ENCODE measurements around the gene CNOT1.

- TF ChIP-seq, protein P1, sequence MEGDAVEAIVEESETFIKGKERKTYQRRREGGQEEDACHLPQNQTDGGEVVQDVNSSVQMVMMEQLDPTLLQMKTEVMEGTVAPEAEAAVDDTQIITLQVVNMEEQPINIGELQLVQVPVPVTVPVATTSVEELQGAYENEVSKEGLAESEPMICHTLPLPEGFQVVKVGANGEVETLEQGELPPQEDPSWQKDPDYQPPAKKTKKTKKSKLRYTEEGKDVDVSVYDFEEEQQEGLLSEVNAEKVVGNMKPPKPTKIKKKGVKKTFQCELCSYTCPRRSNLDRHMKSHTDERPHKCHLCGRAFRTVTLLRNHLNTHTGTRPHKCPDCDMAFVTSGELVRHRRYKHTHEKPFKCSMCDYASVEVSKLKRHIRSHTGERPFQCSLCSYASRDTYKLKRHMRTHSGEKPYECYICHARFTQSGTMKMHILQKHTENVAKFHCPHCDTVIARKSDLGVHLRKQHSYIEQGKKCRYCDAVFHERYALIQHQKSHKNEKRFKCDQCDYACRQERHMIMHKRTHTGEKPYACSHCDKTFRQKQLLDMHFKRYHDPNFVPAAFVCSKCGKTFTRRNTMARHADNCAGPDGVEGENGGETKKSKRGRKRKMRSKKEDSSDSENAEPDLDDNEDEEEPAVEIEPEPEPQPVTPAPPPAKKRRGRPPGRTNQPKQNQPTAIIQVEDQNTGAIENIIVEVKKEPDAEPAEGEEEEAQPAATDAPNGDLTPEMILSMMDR (IDR thresholded peaks at IDR 0.05; ENCODE audit: poor library complexity): no peak
- no peak for TF ChIP-seq EZH2 (IDR thresholded peaks at IDR 0.05; ENCODE audit: borderline replicate concordance)
These were observed 137.6 kb downstream of the CNOT1 start for GRCh38 chr16:58492066-58492465.

Measured in hepatocyte (in vitro differentiated cells).